Activated T-helper 1 cell treated with Interleukin-2 at 50 U/mL for 16 hours (primary cell): ENCODE measurements around the gene HJURP.

Experiments
- DNase-seq: peaks from one replicate; pipeline ENCODE4 v3.0.0-alpha.2; 2020; ENCODE audit warnings: low read depth

Gene HJURP

GRCh38 chr2:233813236-233814055 is 40.9 kb downstream of the HJURP start:
- DNase-seq, result no peak

DNA sequence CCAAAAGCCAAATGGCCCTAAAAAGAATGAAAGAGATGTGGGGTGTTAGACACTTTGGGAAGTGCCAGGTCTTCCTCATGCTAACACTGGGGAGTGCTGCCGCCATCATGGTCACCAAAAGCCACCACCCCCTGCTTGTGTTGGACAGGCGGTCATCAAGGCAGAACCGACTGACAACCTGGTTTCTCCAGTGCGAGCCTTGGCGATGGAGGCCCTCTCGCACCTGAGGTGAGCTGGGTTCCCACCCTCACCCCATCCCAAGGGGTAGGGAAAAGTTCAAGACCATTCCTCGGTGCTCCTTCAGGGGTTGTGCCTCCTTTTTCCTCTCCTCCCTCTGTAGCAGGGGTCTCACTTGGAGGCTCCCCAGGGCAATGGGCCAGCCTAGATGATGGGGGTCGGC is 42.6 kb downstream of the HJURP start:
- no peak for DNase-seq

GRCh38 chr2:233811087-233811486 is 43.2 kb downstream of the HJURP start:
- no peak for DNase-seq

- DNase-seq, result no peak
Measured at GRCh38 chr2:233810385-233810784, 44.0 kb downstream of the HJURP start.

GRCh38 chr2:233807966-233808935 is 46.1 kb downstream of the HJURP start:
- DNase-seq, result no peak

GRCh38 chr2:233807215-233807865 is 47.0 kb downstream of the HJURP start:
- no peak for DNase-seq

GRCh38 chr2:233803994-233804393 is 50.3 kb downstream of the HJURP start:
- DNase-seq, result no peak

DNA sequence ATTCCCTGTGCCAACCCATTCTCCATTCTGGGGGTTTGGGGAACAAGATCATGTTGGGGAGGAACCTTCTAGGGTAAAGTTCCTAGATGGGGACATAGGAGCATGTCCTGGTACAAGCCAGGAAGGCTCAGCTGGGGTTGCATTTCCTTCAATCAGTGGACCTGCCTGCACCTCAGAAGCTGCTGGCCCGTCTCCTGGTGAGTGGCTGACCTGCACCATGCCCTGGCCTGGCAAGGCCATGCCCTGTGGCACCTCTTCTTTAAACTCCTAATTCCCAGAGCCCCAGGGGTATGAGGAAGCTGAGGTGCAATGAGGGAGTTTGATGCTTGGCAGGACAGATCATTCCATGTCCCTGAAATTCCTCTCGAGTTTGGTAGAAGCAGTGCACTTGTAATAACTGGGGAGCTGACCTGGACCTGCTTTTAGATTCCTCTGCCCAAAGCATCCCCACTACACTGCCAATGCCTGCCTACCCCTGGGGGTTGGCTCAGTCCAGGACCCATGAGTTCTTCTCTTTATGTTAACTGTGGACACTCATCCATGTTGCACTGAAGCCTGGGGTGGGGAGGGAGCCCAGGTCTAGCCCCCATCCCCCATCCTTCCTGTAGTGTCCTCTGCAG is 50.9 kb downstream of the HJURP start:
- DNase-seq, result no peak

DNA sequence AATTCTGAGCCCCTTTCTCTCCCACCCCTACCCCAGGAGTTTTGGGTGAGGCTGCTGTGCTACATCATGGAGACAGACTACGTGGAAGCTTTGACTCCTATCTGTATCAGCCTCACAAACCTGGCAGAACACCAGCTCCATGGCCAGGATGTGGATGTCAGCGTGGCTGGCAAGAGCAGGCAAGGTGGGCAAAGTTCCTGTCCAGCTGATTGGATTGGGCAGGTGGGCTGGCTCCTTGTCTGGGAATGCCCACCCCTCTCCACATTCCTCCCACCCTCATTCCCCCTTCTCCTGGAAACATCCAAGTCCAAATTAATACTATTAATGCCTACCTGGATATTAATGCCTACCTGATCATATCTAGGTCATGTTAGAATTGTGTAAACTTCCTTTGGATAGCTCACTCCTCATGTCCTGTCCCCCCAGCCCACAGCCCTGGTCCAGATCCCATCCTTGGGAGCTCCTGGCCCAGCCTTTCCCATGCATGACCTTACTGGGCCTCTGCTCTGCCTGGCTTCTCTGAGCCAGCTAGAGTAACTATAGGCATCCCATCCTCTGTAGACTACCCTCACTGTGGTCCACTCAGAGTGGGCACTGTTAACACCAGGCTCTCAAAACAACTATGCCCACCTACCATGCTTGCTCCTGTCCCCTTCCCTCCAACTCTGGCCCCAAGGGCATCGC is 52.1 kb downstream of the HJURP start:
- no peak for DNase-seq

DNA sequence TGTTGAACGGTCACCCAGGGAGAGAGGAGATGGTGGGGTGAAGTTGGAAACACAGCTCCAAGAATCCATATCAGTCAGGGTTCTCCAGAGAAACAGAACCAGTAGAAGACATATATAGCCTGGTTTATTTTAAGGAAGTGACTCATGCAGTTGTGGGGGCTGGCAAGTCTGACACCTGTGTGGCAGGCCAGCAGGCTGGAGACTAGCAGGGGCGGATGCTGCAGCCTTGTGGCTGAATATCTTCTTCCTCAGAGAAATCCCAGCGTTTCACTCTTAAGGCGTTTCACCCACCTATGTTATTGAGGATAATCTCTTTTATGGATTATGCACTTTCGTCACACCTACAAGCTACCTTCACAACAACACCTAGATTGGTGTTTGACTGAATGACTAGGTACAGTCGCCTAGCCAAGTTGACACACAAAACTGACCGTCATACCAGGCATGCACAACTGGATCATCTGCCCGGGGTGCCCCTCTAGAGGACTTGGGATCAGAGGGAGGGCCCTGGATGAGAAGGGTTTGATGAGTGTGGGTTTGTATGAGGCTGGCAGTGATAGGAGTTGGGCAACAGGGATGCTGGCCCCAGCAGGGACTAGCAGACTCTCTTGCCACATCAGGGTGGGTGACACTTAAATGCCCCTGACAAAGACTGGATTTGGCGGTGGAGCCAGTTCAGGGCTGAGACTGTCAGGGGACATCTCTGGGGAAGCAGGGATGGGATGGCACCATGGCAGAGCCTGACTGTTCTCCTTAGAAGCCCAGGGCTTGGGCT is 52.8 kb downstream of the HJURP start:
- DNase-seq, result no peak

DNA sequence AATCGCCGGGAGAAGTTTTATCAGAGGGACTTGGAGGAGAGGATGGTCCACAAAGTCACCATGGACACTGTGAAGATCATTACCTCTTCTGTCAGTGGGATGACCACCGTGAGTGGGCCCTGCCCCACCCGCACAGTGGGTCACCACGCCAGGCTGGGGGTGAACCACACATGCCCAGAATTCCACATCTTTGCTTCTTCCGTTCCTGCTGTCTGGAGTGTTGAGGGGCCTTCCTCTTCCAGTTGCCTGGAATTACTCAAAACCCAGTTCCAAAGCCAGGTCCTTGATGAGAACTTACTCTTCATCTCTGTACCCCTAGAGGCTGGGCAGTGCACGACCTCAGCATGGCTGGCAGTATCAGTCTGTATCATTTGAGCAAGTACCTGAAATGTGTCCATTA is 54.1 kb downstream of the HJURP start:
- no peak for DNase-seq

DNA sequence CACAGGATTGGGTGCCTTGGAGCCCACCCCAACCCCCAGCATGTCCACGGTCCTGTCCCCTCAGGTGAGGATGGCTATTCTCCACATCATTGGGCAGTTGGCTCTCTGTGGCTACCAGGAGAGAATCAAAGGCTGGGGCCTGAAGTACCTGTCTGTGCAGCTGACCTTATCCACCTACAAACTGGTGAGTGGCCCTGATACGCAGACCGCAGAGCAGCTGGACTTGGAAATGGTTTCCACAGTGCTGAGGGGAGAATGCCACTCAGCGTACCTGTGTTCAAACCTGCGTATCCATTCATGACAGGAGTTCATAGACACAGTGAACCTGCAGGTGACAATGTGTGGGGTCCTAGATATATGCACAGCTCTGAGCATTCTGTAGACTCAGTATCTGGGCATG is 54.6 kb downstream of the HJURP start:
- no peak for DNase-seq

DNA sequence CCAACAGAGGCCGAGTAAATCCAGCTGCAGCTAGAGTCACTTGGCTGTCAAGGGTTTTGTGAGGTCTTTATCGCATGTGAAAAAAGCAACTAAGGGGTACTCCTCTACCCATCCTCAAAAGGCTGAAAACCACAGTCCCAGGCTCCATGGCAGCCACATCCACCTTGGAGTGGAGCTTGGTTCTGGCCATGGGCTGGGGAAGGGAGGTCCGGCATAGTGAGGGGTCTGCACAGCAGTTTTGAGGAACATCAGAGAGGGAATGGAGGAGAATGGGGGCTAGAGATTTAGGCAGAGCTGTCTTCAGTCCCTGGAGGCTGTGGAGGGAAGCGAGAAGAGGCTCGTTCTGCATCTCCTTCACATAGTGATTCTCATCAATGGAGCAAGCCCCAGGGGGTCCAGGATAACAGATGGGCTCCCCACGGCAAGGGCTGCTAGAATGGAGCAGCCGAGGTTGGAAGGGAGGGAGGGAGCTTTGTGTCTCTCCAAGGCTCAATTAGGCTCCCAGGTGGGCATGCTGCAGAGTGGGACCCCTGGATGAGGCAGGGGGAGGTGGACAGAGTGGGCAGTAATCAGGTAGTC is 55.2 kb downstream of the HJURP start:
- no peak for DNase-seq

- no peak for DNase-seq
Measured at GRCh38 chr2:233798335-233799086, 55.8 kb downstream of the HJURP start.

DNA sequence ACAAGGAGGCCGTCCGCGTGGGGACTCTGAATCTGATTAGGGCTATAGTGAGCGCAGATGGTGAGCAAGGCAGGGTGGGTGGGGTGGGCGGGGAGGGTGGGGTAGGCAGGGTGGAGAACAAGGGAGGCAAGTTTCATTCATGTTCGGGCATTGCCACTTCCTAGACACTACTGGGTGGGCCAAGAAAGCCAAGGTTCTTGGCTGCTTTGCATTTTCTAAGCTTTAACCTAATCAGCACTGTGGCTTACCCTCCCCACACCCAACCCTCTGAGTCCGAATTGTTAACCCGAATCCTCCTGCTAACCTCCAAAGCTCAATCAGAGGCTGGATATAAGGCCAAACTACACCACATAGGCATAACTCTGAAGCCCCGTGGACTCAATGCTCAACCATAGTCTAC is 58.1 kb downstream of the HJURP start:
- DNase-seq, result no peak

DNA sequence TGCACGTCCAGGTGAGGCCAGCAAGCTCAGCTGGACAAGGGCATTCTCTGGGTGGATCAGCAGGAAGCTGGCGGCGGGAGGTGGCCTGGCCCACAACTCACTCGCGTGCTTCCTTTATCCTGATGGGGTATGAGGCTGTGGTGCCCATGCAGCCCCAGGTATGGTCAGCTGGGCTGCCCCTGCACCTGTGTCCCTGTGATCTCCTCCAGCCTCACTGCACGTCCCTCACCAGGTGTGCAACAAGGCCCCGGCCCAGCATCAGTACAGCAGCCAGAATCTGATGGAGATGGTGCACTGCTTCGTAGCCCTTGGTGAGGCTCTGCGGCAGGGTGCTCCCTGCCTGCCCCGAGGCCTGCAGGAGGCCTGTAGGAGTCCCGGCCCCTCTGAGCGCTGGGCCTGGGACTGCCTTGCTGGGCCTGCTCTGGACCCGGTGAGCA is 58.6 kb downstream of the HJURP start:
- DNase-seq, result no peak

DNA sequence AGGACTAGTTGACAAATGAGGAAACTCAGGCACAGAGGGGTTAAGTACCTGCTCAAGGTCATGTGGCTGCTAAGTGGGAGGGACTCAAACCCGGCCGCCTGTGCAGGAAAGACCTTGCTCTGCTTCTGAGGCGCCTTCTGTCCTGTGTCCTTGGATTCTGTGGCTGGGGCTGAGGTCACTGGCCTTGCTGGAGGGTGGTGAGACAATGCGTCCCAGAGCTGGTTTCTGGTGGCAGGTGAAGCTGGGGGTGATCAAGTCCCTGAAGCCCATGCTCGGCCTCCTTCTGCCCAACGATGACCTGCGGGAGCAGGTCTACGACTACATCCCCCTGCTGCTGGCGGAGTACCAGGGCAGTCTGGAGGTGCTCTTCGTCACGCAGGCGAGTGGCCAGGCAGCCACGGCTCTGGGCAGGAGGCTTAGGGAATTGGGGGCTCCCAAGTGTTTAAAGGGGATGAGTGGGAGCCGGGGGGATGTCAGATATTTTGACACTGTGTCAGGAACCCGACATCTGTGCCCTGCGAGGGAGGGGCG is 60.1 kb downstream of the HJURP start:
- no peak for DNase-seq

DNA sequence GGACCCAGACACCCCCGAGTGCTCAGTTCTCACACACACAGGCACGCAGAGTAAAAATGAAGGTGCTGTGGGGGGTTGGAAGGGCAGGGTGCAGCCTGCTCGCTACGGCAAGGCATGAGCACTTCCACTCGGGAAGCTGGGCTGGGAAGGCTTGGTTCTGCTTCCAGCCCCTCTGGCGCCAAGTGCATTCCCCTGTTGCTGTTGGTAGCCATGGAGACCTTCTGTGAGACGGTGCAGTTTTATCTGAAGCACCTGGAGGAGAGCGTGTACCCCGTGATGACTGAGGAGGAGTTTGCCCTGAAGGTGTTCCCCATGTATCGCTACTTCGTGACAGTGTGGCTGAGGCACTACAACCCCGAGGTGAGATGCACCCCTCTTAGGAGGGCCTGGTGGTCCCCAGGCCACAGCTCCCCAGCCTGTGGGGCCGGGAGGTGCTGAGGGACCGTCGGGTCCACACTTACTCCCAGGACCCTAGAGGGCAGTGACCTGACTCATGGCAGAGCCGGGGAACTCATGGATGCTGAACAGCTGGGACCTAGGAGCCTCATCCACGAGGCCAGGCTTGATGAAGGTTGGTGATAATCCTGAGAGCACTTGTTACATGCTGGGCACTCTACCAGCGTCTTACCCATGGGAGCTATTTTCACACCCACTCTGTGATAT is 60.7 kb downstream of the HJURP start:
- DNase-seq, result no peak

GRCh38 chr2:233792720-233793119 is 61.6 kb downstream of the HJURP start:
- no peak for DNase-seq
